Measurements from ENCODE around the gene RANGAP1. TPM values are rescaled to one million over a fixed set of nuclear protein-coding genes. Genes with fewer than 3 reads are reported as not detected.

The RANGAP1 gene
- total RNA-seq, 1 experiment from 2014 or later: 177 TPM

DNA sequence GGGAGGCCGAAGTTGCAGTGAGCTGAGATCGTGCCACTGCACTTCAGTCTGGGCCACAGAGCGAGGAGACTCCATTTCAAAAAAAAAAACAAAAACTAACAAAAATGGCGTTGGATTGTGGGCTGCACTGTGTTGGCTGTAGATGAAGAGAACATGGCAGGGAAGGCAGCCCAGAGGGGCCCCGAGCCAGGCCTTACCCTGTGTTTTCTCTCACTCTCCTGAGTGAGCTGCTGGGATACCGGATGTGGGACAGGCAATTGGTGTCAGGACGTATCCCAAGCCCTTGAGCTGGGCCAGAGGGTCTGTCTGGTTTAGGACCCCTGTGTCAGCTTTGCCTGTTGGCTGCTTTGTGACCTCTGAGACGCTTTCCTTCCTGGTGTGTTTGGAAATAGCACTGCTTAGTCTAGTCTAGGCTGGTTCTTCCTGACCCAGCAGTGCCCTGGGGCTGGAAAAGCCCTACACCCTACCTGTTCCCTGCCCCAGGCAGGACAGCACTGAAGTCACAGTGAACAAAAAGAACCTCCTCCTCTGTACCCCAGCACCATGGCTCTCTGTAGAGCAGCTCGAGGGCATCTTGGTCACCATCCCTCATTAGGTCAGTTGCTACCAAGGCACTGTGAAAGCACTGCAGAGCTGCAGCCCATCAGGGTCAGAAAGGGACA is 63.0 kb downstream of the RANGAP1 start:
- no peak overlapping the region for H3K4me3 ChIP-seq (ENCODE audit: low read depth, low read length, poor library complexity, severe bottlenecking)
- DNase-seq (ENCODE audit: low spot score): no peak
- peaks cover 6% of the 10 kb centered on the region for H3K4me1 ChIP-seq (ENCODE audit: insufficient read depth, low read length, poor library complexity, severe bottlenecking)
- no peaks in the 10 kb centered on the region for H3K9me3 ChIP-seq (ENCODE audit: low read depth, low read length, poor library complexity, severe bottlenecking)
- BruUV-seq (replicated peaks): no TSS peak
- H3K27ac ChIP-seq (ENCODE audit: low read depth, low read length, poor library complexity, severe bottlenecking): no peak overlapping the region
- no peaks in the 10 kb centered on the region for H3K27me3 ChIP-seq (replicated peaks; ENCODE audit: insufficient read depth, low read depth, low read length, poor library complexity)
- no peak for TF ChIP-seq EZH2 (IDR thresholded peaks at IDR 0.05; ENCODE audit: borderline replicate concordance, low read depth, low read length, poor library complexity, severe bottlenecking)
- TF ChIP-seq, protein P1, sequence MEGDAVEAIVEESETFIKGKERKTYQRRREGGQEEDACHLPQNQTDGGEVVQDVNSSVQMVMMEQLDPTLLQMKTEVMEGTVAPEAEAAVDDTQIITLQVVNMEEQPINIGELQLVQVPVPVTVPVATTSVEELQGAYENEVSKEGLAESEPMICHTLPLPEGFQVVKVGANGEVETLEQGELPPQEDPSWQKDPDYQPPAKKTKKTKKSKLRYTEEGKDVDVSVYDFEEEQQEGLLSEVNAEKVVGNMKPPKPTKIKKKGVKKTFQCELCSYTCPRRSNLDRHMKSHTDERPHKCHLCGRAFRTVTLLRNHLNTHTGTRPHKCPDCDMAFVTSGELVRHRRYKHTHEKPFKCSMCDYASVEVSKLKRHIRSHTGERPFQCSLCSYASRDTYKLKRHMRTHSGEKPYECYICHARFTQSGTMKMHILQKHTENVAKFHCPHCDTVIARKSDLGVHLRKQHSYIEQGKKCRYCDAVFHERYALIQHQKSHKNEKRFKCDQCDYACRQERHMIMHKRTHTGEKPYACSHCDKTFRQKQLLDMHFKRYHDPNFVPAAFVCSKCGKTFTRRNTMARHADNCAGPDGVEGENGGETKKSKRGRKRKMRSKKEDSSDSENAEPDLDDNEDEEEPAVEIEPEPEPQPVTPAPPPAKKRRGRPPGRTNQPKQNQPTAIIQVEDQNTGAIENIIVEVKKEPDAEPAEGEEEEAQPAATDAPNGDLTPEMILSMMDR (conservative IDR thresholded peaks at IDR 0.05; ENCODE audit: low read depth, low read length): no peak
- ChIA-PET POLR2A (ENCODE audit: low non-redundant PET) (interaction anchor here (0.6 kb wide), 1 partner anchor 695 kb away, joined by 7 read pairs; no protein-coding TSS in a partner anchor), CTCF (no interaction called here)
- H3K36me3 ChIP-seq (ENCODE audit: insufficient read depth, low read length, poor library complexity, severe bottlenecking): peaks cover 45% of the 10 kb centered on the region
- intact Hi-C loops (cut with micrococcal nuclease; ENCODE audit: unreplicated experiment): no loop called here

DNA sequence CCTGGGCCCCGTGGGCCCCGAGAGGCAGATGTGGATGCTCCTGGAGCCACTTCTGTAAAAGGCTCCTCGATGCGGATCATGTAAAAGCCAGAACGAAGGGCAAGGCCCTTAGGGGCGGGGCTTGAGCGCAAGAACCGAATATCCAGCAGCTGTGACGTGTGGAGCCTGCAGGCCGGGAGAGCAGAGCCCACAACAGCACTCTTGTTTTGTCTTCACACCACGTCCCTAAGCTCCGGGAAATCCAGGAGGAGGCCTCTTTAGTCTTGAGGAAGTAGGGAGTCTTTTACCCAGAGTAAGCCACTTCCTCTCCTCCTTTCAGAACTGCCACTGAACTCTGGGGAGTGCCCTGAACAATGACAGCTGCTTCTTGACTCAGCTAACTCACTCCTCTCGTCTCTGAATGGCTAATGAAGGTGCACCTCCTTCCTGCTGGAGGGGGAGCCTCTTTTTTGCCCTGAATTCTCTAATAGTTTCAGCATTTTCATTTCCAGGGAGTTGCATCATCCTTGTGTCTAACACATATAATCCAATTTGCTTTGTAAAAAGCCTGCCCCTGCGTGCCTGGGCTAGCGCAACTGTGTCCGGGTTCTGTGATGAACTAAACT is 68.3 kb downstream of the RANGAP1 start:
- Histone ChIP-seq H3K4me3 (ENCODE audit: low read depth, low read length, poor library complexity, severe bottlenecking) (peak overlapping the region; percentile 33), H3K9me3 (ENCODE audit: low read depth, low read length, poor library complexity, severe bottlenecking) (peaks cover 12% of the 10 kb centered on the region), H3K27ac (ENCODE audit: low read depth, low read length, poor library complexity, severe bottlenecking) (peak overlapping the region; percentile 99), H3K4me1 (ENCODE audit: insufficient read depth, low read length, poor library complexity, severe bottlenecking) (peaks cover 22% of the 10 kb centered on the region), H3K36me3 (ENCODE audit: insufficient read depth, low read length, poor library complexity, severe bottlenecking) (peaks cover 49% of the 10 kb centered on the region), H3K27me3 (replicated peaks; ENCODE audit: insufficient read depth, low read depth, low read length, poor library complexity) (no peaks in the 10 kb centered on the region)
- intact Hi-C loops (cut with micrococcal nuclease; ENCODE audit: unreplicated experiment): no loop called here
- no TSS peak for BruUV-seq (replicated peaks)
- ChIA-PET POLR2A (ENCODE audit: low non-redundant PET) (interaction anchor here (0.6 to 0.7 kb wide), 3 partner anchors 84 to 1552 kb away, joined by 3 to 4 read pairs (median 3); partner anchors contain the start of gene ZC3H7B), CTCF (interaction anchor here (0.6 kb wide), 2 partner anchors 13 to 330 kb away, joined by 3 read pairs; no protein-coding TSS in a partner anchor)
- no peak for TF ChIP-seq EZH2 (IDR thresholded peaks at IDR 0.05; ENCODE audit: borderline replicate concordance, low read depth, low read length, poor library complexity, severe bottlenecking)
- TF ChIP-seq, protein P1 (conservative IDR thresholded peaks at IDR 0.05; ENCODE audit: low read depth, low read length): no peak
- DNase-seq (ENCODE audit: low spot score): peak; percentile 95

DNA sequence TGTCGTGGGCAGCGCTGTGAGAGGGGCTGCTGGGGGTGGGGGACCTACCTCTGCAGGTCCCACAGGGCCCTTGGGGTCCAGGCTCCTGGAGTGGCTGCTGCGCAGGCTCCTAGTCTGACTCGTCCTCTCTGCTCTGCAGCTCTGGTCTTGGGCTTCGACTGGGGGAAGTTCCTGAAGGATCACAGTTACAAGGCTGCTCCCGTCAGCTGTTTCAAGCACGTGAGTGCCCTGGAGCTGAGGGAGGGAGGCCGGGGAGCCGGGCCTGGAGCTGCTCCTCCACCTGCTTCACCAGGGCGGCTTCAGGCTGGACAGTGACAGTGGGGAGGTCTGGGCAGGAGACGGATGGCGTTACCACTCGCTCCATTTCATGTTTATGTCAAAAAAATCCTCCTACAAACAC is 69.0 kb downstream of the RANGAP1 start:
- ChIA-PET CTCF (no interaction called here), POLR2A (ENCODE audit: low non-redundant PET) (interaction anchor here (0.6 to 0.7 kb wide), 2 partner anchors 1550 to 1553 kb away, joined by 3 read pairs; no protein-coding TSS in a partner anchor)
- Histone ChIP-seq H3K4me1 (ENCODE audit: insufficient read depth, low read length, poor library complexity, severe bottlenecking) (peaks cover 22% of the 10 kb centered on the region), H3K9me3 (ENCODE audit: low read depth, low read length, poor library complexity, severe bottlenecking) (peaks cover 12% of the 10 kb centered on the region), H3K27ac (ENCODE audit: low read depth, low read length, poor library complexity, severe bottlenecking) (peak overlapping the region; percentile 99), H3K36me3 (ENCODE audit: insufficient read depth, low read length, poor library complexity, severe bottlenecking) (peaks cover 46% of the 10 kb centered on the region), H3K4me3 (ENCODE audit: low read depth, low read length, poor library complexity, severe bottlenecking) (peak overlapping the region; percentile 33), H3K27me3 (replicated peaks; ENCODE audit: insufficient read depth, low read depth, low read length, poor library complexity) (no peaks in the 10 kb centered on the region)
- no peak for DNase-seq (ENCODE audit: low spot score)
- no peak for TF ChIP-seq EZH2 (IDR thresholded peaks at IDR 0.05; ENCODE audit: borderline replicate concordance, low read depth, low read length, poor library complexity, severe bottlenecking)
- TF ChIP-seq, protein P1 (conservative IDR thresholded peaks at IDR 0.05; ENCODE audit: low read depth, low read length): no peak
- no TSS peak for BruUV-seq (replicated peaks)
- intact Hi-C loops (cut with micrococcal nuclease; ENCODE audit: unreplicated experiment): no loop called here
